Brain microvascular endothelial cell (primary cell): ENCODE results near the gene CHML.

Source experiments
- DNase-seq: peaks from one replicate; pipeline ENCODE4 v3.0.0-alpha.2; 2020
- H3K27ac ChIP-seq: fragments of 250-450 bp; sonication (Bioruptor Pico); 2 replicates; pipeline ENCODE4 v1.5.1; 2020; ENCODE audit warnings: mild to moderate bottlenecking, moderate library complexity
- H3K27me3 ChIP-seq: fragments of 250-450 bp; sonication (Bioruptor Pico); replicated peaks from 2 replicates; pipeline ENCODE4 v1.5.1; 2020; ENCODE audit warnings: mild to moderate bottlenecking
- H3K36me3 ChIP-seq: fragments of 250-450 bp; sonication (Bioruptor Pico); replicated peaks from 2 replicates; pipeline ENCODE4 v1.5.1; 2020; ENCODE audit warnings: mild to moderate bottlenecking
- H3K4me3 ChIP-seq: 2 replicates; pipeline ENCODE4 v1.5.1; 2011; ENCODE audit warnings: low read depth, mild to moderate bottlenecking, control low read depth, low read length, moderate library complexity
- in situ Hi-C: cut with HindIII; loops from 2 replicates; pipeline ENCODE4 v1.10.0; 2017; ENCODE audit warnings: low sequenced_read_pairs, low pct_ligation_motif_present
- TF ChIP-seq, protein P1 (sequence below): IDR thresholded peaks from 2 replicates; pipeline ENCODE4 v1.5.1; 2011; ENCODE audit warnings: low read depth, mild to moderate bottlenecking, moderate library complexity, low read length, control low read depth, inconsistent platforms; ENCODE audit errors: missing control alignments

The CHML gene

DNA sequence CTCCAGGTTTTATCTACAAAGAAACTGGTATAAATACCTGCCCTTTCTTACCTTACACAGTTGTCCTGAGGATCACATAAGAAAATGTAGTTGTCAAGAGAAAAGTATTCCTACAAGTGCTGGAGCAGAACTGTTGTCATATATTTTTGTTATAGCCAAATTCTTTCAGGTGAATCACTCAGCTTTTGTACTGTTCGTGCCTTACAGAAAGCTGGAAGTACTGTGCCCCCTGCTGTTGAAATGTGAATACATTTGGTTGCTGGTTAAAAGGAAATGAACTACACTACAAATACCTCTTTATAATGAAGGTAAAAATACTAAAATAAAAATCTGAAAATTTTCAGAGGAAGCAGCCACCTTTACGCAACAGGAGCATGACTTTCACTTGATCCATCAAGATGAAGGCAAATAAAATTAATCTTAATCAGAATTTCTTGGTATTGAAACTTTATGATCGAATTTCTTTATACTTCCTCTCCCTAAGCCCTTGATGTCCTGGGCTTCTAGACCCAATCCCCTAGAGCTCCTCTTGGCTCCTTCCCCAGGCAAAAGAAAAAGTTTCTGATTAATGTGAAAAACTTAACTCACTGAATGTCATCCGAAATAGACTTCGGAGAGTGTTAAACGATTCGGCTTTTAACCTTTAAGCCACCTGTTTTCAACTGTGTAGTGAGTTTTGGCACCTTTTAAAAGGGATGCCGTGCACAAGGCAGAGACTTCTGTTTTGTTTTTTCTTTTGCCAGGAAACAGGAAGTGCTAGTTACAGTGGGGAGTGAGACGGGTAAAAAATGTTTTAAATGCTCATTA is 12.5 kb downstream of the CHML start:
- Histone ChIP-seq H3K36me3 (no peaks in the 10 kb centered on the region), H3K27ac (no peak overlapping the region), H3K4me3 (no peak overlapping the region), H3K27me3 (no peaks in the 10 kb centered on the region)
- peak; percentile 82 for DNase-seq
- TF ChIP-seq, protein P1, sequence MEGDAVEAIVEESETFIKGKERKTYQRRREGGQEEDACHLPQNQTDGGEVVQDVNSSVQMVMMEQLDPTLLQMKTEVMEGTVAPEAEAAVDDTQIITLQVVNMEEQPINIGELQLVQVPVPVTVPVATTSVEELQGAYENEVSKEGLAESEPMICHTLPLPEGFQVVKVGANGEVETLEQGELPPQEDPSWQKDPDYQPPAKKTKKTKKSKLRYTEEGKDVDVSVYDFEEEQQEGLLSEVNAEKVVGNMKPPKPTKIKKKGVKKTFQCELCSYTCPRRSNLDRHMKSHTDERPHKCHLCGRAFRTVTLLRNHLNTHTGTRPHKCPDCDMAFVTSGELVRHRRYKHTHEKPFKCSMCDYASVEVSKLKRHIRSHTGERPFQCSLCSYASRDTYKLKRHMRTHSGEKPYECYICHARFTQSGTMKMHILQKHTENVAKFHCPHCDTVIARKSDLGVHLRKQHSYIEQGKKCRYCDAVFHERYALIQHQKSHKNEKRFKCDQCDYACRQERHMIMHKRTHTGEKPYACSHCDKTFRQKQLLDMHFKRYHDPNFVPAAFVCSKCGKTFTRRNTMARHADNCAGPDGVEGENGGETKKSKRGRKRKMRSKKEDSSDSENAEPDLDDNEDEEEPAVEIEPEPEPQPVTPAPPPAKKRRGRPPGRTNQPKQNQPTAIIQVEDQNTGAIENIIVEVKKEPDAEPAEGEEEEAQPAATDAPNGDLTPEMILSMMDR = peak; percentile 68
- in situ Hi-C loops = no loop called here

DNA sequence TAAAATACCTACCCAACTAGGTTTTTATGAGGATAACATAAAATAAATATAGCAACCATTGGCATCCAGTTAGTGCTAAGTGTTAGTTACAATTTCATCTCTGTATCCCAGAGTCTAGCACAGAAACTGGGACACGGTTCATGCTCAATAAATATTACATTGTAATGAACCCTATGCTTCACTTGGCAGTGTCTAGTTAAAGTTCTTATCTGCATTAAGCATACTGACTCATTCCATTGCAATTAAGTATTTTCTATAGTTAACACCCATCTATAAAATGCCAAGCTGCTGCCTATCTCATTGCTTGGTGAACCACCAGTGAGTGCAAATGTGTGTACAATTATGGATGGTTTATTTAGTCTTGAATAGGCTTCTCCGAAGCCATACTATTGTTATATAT is 15.2 kb downstream of the CHML start:
- Histone ChIP-seq H3K36me3 (no peaks in the 10 kb centered on the region), H3K27me3 (no peaks in the 10 kb centered on the region), H3K27ac (no peak overlapping the region), H3K4me3 (no peak overlapping the region)
- in situ Hi-C loops = no loop called here
- TF ChIP-seq, protein P1 = no peak
- no peak for DNase-seq

DNA sequence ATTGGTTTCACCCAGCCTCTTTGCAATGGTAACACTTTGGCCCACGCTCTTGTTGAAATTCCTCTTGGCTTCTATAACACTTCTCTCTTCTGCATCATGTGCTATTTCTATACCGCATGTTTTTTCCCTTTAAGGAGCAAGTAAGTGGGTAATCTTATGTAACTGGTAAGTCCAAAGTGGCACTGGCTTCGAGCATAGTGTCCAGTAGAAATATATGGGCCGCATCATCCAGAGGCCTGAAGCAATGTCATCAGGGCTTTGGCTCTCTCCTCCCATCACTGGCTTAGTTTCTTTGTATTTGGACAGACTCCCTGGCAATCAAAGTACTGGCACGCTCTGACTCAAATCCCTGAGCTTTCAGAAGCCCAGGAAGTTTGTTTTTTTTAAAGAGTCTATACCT is 17.5 kb downstream of the CHML start:
- DNase-seq = no peak
- Histone ChIP-seq H3K27ac (no peak overlapping the region), H3K4me3 (no peak overlapping the region), H3K27me3 (no peaks in the 10 kb centered on the region), H3K36me3 (no peaks in the 10 kb centered on the region)
- TF ChIP-seq, protein P1 = no peak
- in situ Hi-C loops = no loop called here

DNA sequence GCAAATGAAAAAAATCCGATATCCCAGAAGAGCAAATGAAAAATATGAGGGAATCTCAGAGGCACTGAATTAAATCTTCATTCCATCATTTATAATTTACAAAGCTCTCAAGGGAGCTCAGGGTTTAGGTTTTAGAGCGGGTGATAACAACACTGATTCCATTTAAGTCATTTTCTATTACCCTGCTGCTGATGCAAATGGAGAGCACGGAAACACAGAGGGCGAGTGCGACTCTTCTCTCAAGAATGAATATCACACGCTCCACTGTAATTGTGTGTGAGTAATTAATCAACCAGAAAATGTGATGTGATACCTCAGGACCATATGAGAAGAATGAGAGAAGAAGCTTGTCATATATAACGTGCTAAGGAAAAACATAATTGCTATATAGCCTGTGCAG is 22.7 kb downstream of the CHML start:
- in situ Hi-C loops = no loop called here
- DNase-seq = no peak
- H3K27me3 ChIP-seq = no peaks in the 10 kb centered on the region
- no peak overlapping the region for H3K4me3 ChIP-seq
- TF ChIP-seq, protein P1 = no peak
- no peak overlapping the region for H3K27ac ChIP-seq
- no peaks in the 10 kb centered on the region for H3K36me3 ChIP-seq

DNA sequence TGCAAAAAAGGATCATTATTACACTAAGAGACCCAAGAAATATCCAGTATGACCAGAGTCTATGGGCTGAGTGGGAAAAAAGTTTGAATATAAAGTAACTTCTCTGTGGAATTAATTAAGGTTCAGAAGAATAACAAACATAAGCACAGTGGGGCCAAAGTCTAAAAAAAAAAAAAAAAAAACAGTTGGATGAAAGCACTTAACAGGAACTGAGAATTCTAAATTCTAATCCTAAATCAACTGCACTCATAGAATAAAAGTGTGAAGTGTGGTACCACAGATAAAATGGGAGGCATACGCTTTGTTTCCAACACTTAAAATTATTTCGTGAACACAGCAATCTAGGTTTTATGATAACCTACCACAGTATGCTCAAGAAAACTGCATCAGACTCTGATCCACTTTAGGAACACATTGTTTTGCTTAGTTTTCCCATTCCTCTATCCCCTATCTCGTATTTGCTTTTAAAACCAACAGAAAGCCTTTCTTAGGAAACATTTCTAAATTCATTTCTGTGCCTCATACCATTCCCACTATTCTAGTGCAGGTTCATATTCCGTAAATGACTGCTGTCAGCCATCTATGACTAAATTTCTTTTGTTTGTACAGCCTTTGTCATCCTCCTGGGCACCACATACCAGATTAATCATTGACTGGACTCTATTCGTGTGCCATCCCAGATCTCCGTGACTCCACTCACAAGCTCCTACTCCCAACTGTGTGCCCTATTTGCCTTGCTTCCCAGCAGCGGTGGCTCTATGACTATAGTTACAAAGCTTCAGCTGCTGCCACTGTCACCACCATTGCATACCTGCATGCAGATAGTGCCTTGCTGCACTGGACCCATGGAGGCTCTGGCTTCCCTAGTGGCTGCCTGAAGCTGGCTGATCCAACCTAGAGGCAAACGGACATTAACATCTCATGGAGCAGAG is 24.9 kb downstream of the CHML start:
- DNase-seq = no peak
- TF ChIP-seq, protein P1 = no peak
- Histone ChIP-seq H3K36me3 (no peaks in the 10 kb centered on the region), H3K27me3 (no peaks in the 10 kb centered on the region), H3K4me3 (no peak overlapping the region), H3K27ac (no peak overlapping the region)
- in situ Hi-C loops = no loop called here
